SU-DHL-6 (cell line): ENCODE measurements around the gene KCNE4.

ENCODE experiments used
- H2AFZ ChIP-seq: fragments of 200-600 bp; sonication (generic); 2 replicates; pipeline ENCODE4 v1.6.1; 2014; ENCODE audit warnings: low read depth, mild to moderate bottlenecking, moderate library complexity, mixed read lengths, antibody characterized with exemption, low read length; ENCODE audit not compliant: severe bottlenecking
- H3F3A ChIP-seq: fragments of 200-600 bp; shearing (Covaris generic); 2 replicates; pipeline ENCODE4 v1.6.0; 2016; ENCODE audit warnings: antibody characterized with exemption, mild to moderate bottlenecking; ENCODE audit not compliant: insufficient read depth
- H3K27ac ChIP-seq: fragments of 200-600 bp; sonication (generic); 2 replicates; pipeline ENCODE4 v1.5.1; 2016; ENCODE audit warnings: low read depth, mild to moderate bottlenecking, low read length, moderate library complexity, mixed read lengths
- H3K27me3 ChIP-seq: fragments of 200-600 bp; sonication (generic), shearing (Covaris generic); 2 replicates; pipeline ENCODE4 v1.6.0; 2014; ENCODE audit warnings: mild to moderate bottlenecking, low read length
- H3K36me3 ChIP-seq: fragments of 200-600 bp; sonication (generic); 2 replicates; pipeline ENCODE4 v1.6.1; 2014; ENCODE audit warnings: mild to moderate bottlenecking, low read length, mixed read lengths
- H3K4me2 ChIP-seq: fragments of 300-600, 200-600 bp; shearing (Covaris generic), sonication (generic); 2 replicates; pipeline ENCODE4 v1.6.0; 2014; ENCODE audit warnings: low read length, low read depth, mild to moderate bottlenecking; ENCODE audit not compliant: poor library complexity, severe bottlenecking
- H3K4me3 ChIP-seq: fragments of 200-600 bp; sonication (generic); 2 replicates; pipeline ENCODE4 v1.5.1; 2014; ENCODE audit warnings: antibody characterized with exemption, low read length, mild to moderate bottlenecking, mixed read lengths; ENCODE audit not compliant: insufficient read depth, poor library complexity, severe bottlenecking
- H3K79me2 ChIP-seq: fragments of 200-600 bp; sonication (generic); 2 replicates; pipeline ENCODE4 v1.6.1; 2014; ENCODE audit warnings: mild to moderate bottlenecking, low read length, moderate library complexity; ENCODE audit not compliant: insufficient read depth
- H3K9ac ChIP-seq: fragments of 200-600 bp; sonication (generic); 2 replicates; pipeline ENCODE4 v1.7.0; 2014; ENCODE audit warnings: mild to moderate bottlenecking, low read length
- H3K9me2 ChIP-seq: fragments of 200-600 bp; sonication (generic); replicated peaks from 2 replicates; pipeline ENCODE4 v1.6.1; 2014; ENCODE audit warnings: low read length; ENCODE audit not compliant: insufficient read depth
- H3K9me3 ChIP-seq: fragments of 200-600 bp; sonication (generic); 2 replicates; pipeline ENCODE4 v1.6.1; 2014; ENCODE audit warnings: low read length, mixed read lengths; ENCODE audit not compliant: insufficient read depth
- H4K20me1 ChIP-seq: fragments of 200-600 bp; sonication (generic); 2 replicates; pipeline ENCODE4 v1.6.1; 2014; ENCODE audit warnings: low read depth, mild to moderate bottlenecking, antibody characterized with exemption, low read length, moderate library complexity, mixed read lengths
- CTCF ChIP-seq: fragments of 200-600 bp; sonication (generic); IDR thresholded peaks from one replicate; pipeline ENCODE4 v1.5.1; 2017; ENCODE audit warnings: antibody characterized with exemption, mild to moderate bottlenecking, low read length, moderate library complexity; ENCODE audit not compliant: insufficient read depth, poor library complexity, severe bottlenecking
- EZH2phosphoT487 ChIP-seq: fragments of 200-600 bp; sonication (generic), shearing (Covaris generic); conservative IDR thresholded peaks from 2 replicates; pipeline ENCODE4 v1.6.1; 2018; ENCODE audit warnings: mild to moderate bottlenecking, antibody characterized with exemption, low read length, moderate library complexity, mixed read lengths

KCNE4 gene

DNA sequence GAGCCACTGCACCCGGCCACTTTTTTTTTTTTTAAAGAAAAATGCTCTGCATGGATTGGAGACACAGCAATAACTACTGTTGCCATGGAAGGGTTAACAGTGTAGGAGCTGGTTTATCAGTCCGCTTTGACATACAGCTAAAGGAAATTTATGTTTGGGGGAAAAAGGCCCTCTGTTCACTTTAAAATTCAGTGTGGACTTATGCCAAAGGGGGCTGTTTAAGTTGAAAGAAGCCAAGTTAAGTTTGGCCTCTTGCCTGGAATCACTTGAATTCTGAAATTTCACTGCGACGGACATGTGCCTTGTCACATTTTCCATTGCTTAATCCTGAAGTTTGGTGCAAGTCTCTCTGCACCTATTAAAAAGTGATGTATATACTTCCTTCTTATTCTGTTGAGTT, 3.1 kb downstream of the KCNE4 start:
- Histone ChIP-seq H2AFZ (no peak overlapping the region), H3K9me3 (no peaks in the 10 kb centered on the region), H3K4me2 (no peak overlapping the region), H3F3A (no peaks in the 10 kb centered on the region), H3K27ac (no peak overlapping the region), H3K4me3 (no peak overlapping the region), H3K79me2 (no peaks in the 10 kb centered on the region), H3K9me2 (no peaks in the 10 kb centered on the region), H4K20me1 (no peaks in the 10 kb centered on the region), H3K27me3 (no peaks in the 10 kb centered on the region), H3K36me3 (no peaks in the 10 kb centered on the region), H3K9ac (no peak overlapping the region)
- TF ChIP-seq EZH2phosphoT487 (no peak), CTCF (no peak)

DNA sequence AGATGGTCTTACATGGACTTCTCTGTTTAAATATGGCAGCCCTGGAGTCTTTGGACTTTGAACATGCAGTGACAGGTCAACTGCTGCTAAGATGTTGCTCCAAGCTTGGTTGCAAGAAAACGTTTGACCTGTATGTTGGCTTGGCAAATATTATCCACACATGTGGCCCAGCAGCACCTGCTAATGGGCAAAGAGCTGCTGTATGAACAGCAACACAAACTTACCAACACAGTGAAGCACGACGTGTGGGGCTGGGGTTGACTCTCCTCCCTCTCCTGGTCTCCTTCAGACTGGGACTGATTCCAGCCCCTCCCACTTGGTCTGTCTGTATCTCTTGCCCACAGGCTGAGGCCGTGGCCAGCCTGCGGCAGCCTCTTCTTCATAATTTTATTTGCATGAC, 3.8 kb downstream of the KCNE4 start:
- H3K9me3 ChIP-seq, result no peaks in the 10 kb centered on the region
- no peaks in the 10 kb centered on the region for H4K20me1 ChIP-seq
- H3K79me2 ChIP-seq, result no peaks in the 10 kb centered on the region
- H3K9ac ChIP-seq, result no peak overlapping the region
- TF ChIP-seq CTCF, result no peak
- no peak for TF ChIP-seq EZH2phosphoT487
- H3K27me3 ChIP-seq, result no peaks in the 10 kb centered on the region
- H3K27ac ChIP-seq, result no peak overlapping the region
- H3K36me3 ChIP-seq, result no peaks in the 10 kb centered on the region
- H3K9me2 ChIP-seq, result no peaks in the 10 kb centered on the region
- H3K4me2 ChIP-seq, result no peak overlapping the region
- H3K4me3 ChIP-seq, result no peak overlapping the region
- H3F3A ChIP-seq, result no peaks in the 10 kb centered on the region
- no peak overlapping the region for H2AFZ ChIP-seq

DNA sequence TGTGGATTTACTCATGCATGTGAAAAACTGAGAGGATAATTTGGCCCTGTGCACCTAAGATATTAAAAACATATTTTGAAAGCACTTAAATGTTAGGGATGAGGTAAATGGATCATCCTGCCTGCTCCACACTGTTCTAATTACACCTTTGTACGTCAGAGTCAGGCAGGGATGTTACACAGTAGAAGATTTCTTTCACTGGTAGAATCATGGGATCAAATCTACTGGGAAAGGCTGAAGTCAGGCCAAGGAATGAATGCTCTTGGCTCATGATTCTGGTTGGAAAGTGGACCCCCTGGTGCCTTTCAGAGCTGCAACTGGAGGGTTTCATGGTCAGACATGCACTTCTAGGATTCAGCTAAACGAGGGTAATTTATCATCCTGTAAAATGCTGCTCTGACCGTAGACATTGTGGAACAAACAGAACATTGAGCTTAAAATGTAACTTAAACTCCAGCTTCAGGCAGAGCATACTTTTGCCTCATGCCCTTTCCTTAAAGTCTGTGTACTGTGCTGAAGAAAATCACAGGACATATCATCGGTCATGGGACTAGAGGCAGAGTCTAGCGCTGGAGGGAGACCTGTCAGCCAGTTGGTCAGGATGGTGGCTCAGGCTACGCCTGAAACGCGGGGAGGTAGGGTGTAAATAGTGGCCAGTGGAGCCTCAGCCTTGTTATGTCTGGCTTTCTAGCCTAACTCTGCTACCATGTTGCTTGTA, 4.9 kb downstream of the KCNE4 start:
- H3K27me3 ChIP-seq, result no peaks in the 10 kb centered on the region
- H3F3A ChIP-seq, result no peaks in the 10 kb centered on the region
- H3K9me2 ChIP-seq, result no peaks in the 10 kb centered on the region
- no peaks in the 10 kb centered on the region for H3K79me2 ChIP-seq
- H3K36me3 ChIP-seq, result no peaks in the 10 kb centered on the region
- no peaks in the 10 kb centered on the region for H4K20me1 ChIP-seq
- H3K4me3 ChIP-seq, result no peak overlapping the region
- no peak overlapping the region for H3K9ac ChIP-seq
- no peak for TF ChIP-seq EZH2phosphoT487
- no peak for TF ChIP-seq CTCF
- H3K27ac ChIP-seq, result no peak overlapping the region
- no peak overlapping the region for H3K4me2 ChIP-seq
- no peak overlapping the region for H2AFZ ChIP-seq
- H3K9me3 ChIP-seq, result no peaks in the 10 kb centered on the region
